Neuron (in vitro differentiated cells): ENCODE measurements around the gene SDF2L1.
A peak's percentile ranks its signal among the peaks of the same experiment; 100 is the strongest.
"Not testable (repeated sequence)": the region's sequence is repeated elsewhere in the genome, so short reads cannot be mapped to it uniquely, and the experiment has no call there.

Experiments used
- H2AFZ ChIP-seq: one replicate; pipeline ENCODE4 v1.6.1; 2013; ENCODE audit warnings: low read depth, mild to moderate bottlenecking, inconsistent platforms, low read length, moderate library complexity
- H3K27me3 ChIP-seq: one replicate; pipeline ENCODE4 v1.6.1; 2013; ENCODE audit warnings: low read length; ENCODE audit not compliant: insufficient read depth
- H3K36me3 ChIP-seq: one replicate; pipeline ENCODE4 v1.6.1; 2013; ENCODE audit warnings: low read length; ENCODE audit not compliant: insufficient read depth
- H3K4me1 ChIP-seq: one replicate; pipeline ENCODE4 v1.6.1; 2013; ENCODE audit warnings: low read length; ENCODE audit not compliant: insufficient read depth
- H3K4me3 ChIP-seq: 2 replicates; pipeline ENCODE4 v1.5.1; 2013; ENCODE audit warnings: mild to moderate bottlenecking, low read length, moderate library complexity
- H3K9me3 ChIP-seq: one replicate; pipeline ENCODE4 v1.6.1; 2013; ENCODE audit warnings: low read length

SDF2L1 gene

GRCh38 chr22:21635771-21636510 lies 6.2 kb upstream of the SDF2L1 start:
- no peak overlapping the region for H2AFZ ChIP-seq
- no peaks in the 10 kb centered on the region for H3K27me3 ChIP-seq
- H3K4me3 ChIP-seq, result no peak overlapping the region
- H3K9me3 ChIP-seq, result no peaks in the 10 kb centered on the region
- peaks cover 4% of the 10 kb centered on the region for H3K4me1 ChIP-seq
- no peaks in the 10 kb centered on the region for H3K36me3 ChIP-seq

- Histone ChIP-seq H3K4me1 (peaks cover 10% of the 10 kb centered on the region), H2AFZ (no peak overlapping the region), H3K27me3 (no peaks in the 10 kb centered on the region), H3K4me3 (no peak overlapping the region), H3K36me3 (no peaks in the 10 kb centered on the region), H3K9me3 (no peaks in the 10 kb centered on the region)
These were observed 5.4 kb upstream of the SDF2L1 start for GRCh38 chr22:21636629-21637218.

- not testable (repeated sequence) for H3K27me3 ChIP-seq, H3K9me3 ChIP-seq, H2AFZ ChIP-seq, H3K4me1 ChIP-seq, H3K36me3 ChIP-seq, H3K4me3 ChIP-seq
These were observed 4.7 kb upstream of the SDF2L1 start for GRCh38 chr22:21637450-21637849.

- H3K9me3 ChIP-seq, result no peaks in the 10 kb centered on the region
These were observed 2.7 kb upstream of the SDF2L1 start for GRCh38 chr22:21639359-21639758.

GRCh38 chr22:21640810-21641209 lies 1.3 kb upstream of the SDF2L1 start:
- Histone ChIP-seq H3K36me3 (peaks cover 6% of the 10 kb centered on the region), H3K4me3 (no peak overlapping the region), H2AFZ (peak overlapping the region; percentile 41), H3K27me3 (no peaks in the 10 kb centered on the region), H3K4me1 (peaks cover 18% of the 10 kb centered on the region), H3K9me3 (no peaks in the 10 kb centered on the region)

More at GRCh38 chr22:21639359-21639758, 2.7 kb upstream of the SDF2L1 start:
- peaks cover 6% of the 10 kb centered on the region for H3K36me3 ChIP-seq
- peaks cover 18% of the 10 kb centered on the region for H3K4me1 ChIP-seq
- no peak overlapping the region for H3K4me3 ChIP-seq
- no peak overlapping the region for H2AFZ ChIP-seq
- no peaks in the 10 kb centered on the region for H3K27me3 ChIP-seq

- Histone ChIP-seq H3K4me1 (peaks cover 19% of the 10 kb centered on the region), H3K9me3 (no peaks in the 10 kb centered on the region), H3K4me3 (peak overlapping the region; percentile 88), H3K36me3 (peaks cover 6% of the 10 kb centered on the region), H2AFZ (peak overlapping the region; percentile 41), H3K27me3 (no peaks in the 10 kb centered on the region)
These were observed 699 bp upstream of the SDF2L1 start for GRCh38 chr22:21641417-21641788.

GRCh38 chr22:21642584-21643448 lies 714 bp downstream of the SDF2L1 start:
- Histone ChIP-seq H3K27me3 (no peaks in the 10 kb centered on the region), H3K4me1 (peaks cover 24% of the 10 kb centered on the region)

GRCh38 chr22:21643533-21644357 lies 1.6 kb downstream of the SDF2L1 start:
- Histone ChIP-seq H3K36me3 (peaks cover 10% of the 10 kb centered on the region), H3K4me3 (peak overlapping the region; percentile 88), H3K4me1 (peaks cover 24% of the 10 kb centered on the region), H3K9me3 (no peaks in the 10 kb centered on the region), H3K27me3 (no peaks in the 10 kb centered on the region), H2AFZ (no peak overlapping the region)

More at GRCh38 chr22:21642584-21643448, 714 bp downstream of the SDF2L1 start:
- Histone ChIP-seq H3K36me3 (peaks cover 9% of the 10 kb centered on the region), H2AFZ (peak overlapping the region; percentile 77), H3K4me3 (peak overlapping the region; percentile 88), H3K9me3 (no peaks in the 10 kb centered on the region)

- H2AFZ ChIP-seq, H3K4me3 ChIP-seq, H3K27me3 ChIP-seq, H3K9me3 ChIP-seq: not testable (repeated sequence)
- Histone ChIP-seq H3K4me1 (peaks cover 28% of the 10 kb centered on the region), H3K36me3 (peaks cover 13% of the 10 kb centered on the region)
These were observed 3.4 kb downstream of the SDF2L1 start for GRCh38 chr22:21645513-21645912.

GRCh38 chr22:21646608-21647590 lies 4.8 kb downstream of the SDF2L1 start:
- no peaks in the 10 kb centered on the region for H3K9me3 ChIP-seq
- H3K4me3 ChIP-seq, result no peak overlapping the region
- H2AFZ ChIP-seq, result no peak overlapping the region
- no peaks in the 10 kb centered on the region for H3K27me3 ChIP-seq
- H3K36me3 ChIP-seq, result peaks cover 13% of the 10 kb centered on the region
- peaks cover 26% of the 10 kb centered on the region for H3K4me1 ChIP-seq

- H3K27me3 ChIP-seq, result no peaks in the 10 kb centered on the region
- H3K9me3 ChIP-seq, result no peaks in the 10 kb centered on the region
- H3K4me1 ChIP-seq, result peaks cover 29% of the 10 kb centered on the region
- no peak overlapping the region for H2AFZ ChIP-seq
- H3K36me3 ChIP-seq, result peaks cover 24% of the 10 kb centered on the region
- H3K4me3 ChIP-seq, result no peak overlapping the region
These were observed 8.2 kb downstream of the SDF2L1 start for GRCh38 chr22:21650280-21650679.
